DOHH2 (cell line): ENCODE measurements around the gene ZNF100.

ENCODE experiments used
- EZH2phosphoT487 ChIP-seq: fragments of 200-600 bp; sonication (generic); IDR thresholded peaks from 2 replicates; pipeline ENCODE4 v1.6.1; 2017; ENCODE audit warnings: borderline replicate concordance, mild to moderate bottlenecking, antibody characterized with exemption, low read length, moderate library complexity, mixed read lengths
- TF ChIP-seq, protein P1 (sequence below): fragments of 200-600 bp; sonication (generic); IDR thresholded peaks from one replicate; pipeline ENCODE4 v1.5.1; 2014; ENCODE audit warnings: antibody characterized with exemption, mild to moderate bottlenecking, low read depth, low read length; ENCODE audit not compliant: poor library complexity, severe bottlenecking

DNA sequence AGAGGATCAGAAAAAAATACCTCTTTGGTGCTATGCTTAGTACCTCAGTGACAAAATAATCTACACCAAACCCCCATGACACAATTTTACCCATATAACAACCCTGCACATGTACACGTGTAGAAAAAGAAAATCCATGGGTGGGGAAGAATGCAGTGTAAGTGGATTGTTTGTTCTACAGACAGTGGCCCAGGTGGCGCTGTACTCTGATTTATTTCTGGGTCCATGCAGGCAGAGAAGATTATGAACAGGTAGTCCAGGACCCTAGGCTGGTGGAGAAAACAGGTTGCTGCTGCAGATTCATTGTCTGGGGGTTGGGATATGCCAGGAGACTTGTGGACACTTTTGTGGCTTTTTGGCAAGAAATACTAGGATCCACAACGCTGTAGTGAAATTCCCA, 9.1 kb downstream of the ZNF100 start:
- TF ChIP-seq, protein P1, sequence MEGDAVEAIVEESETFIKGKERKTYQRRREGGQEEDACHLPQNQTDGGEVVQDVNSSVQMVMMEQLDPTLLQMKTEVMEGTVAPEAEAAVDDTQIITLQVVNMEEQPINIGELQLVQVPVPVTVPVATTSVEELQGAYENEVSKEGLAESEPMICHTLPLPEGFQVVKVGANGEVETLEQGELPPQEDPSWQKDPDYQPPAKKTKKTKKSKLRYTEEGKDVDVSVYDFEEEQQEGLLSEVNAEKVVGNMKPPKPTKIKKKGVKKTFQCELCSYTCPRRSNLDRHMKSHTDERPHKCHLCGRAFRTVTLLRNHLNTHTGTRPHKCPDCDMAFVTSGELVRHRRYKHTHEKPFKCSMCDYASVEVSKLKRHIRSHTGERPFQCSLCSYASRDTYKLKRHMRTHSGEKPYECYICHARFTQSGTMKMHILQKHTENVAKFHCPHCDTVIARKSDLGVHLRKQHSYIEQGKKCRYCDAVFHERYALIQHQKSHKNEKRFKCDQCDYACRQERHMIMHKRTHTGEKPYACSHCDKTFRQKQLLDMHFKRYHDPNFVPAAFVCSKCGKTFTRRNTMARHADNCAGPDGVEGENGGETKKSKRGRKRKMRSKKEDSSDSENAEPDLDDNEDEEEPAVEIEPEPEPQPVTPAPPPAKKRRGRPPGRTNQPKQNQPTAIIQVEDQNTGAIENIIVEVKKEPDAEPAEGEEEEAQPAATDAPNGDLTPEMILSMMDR = no peak
- no peak for TF ChIP-seq EZH2phosphoT487
